Measurements from ENCODE around the gene VAMP8.

GRCh38 chr2:85577386-85578242, at the start of gene VAMP8:
- TF ChIP-seq POLR2A (IDR thresholded peaks at IDR 0.05) (no peak), CTCF (IDR thresholded peaks at IDR 0.05) (no peak), POLR2AphosphoS5 (IDR thresholded peaks at IDR 0.05; ENCODE audit: insufficient read depth in 1 of 2, low read depth in 1 of 2) (no peak)
